Stimulated activated naive CD4-positive, alpha-beta T cell treated with Interleukin-2 at 50 U/mL for 16 hours (primary cell): ENCODE data around the gene ERCC2.
A peak's percentile ranks its signal among the peaks of the same experiment; 100 is the strongest.
"Not testable (repeated sequence)": the region's sequence is repeated elsewhere in the genome, so short reads cannot be mapped to it uniquely, and the experiment has no call there.

ENCODE experiments used
- DNase-seq: peaks from one replicate; lab custom pipeline; 2025; lab: John Stamatoyannopoulos, UW

Gene ERCC2

DNA sequence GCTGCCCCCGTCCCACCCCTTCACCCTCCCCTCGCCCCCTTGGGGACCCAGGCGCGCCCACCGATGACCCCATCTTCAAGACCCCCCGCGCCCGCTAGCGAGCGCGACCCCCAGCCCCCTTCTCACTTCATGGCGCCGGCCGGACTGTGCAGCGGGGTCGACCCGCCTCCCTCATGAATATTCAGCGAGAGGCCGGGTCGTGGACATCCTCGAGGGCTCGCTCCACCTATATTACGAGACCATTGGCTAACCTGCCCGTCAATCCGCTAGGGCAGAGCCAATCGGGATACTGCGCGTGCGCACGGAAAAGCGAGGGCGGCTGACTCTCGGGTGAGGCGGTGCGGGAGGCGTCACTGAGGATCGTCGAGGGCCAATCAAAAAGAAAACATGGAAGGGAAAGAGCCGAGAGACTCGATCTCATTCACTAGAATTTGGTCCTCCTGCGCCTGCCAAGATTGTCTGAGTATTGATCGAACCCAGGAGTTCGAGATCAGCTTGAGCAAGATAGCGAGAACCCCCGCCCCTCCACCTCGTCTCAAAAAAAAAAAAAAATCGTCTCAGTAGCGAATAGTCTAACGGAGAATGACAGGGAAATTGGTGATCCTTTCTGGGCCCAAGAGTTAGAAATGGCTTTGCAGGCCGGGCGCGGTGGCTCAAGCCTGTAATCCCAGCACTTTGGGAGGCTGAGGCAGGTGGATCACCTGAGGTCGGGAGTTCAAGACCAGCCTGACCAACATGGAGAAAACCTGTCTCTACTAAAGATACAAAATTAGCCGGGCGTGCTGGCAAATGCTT, at the start of gene ERCC2:
Gene ERCC2 (minus strand): TSS at position 164 of the 795 bp plus-strand sequence. CDS start 33 bp downstream, at position 131.
- DNase-seq = peak; percentile 99

DNA sequence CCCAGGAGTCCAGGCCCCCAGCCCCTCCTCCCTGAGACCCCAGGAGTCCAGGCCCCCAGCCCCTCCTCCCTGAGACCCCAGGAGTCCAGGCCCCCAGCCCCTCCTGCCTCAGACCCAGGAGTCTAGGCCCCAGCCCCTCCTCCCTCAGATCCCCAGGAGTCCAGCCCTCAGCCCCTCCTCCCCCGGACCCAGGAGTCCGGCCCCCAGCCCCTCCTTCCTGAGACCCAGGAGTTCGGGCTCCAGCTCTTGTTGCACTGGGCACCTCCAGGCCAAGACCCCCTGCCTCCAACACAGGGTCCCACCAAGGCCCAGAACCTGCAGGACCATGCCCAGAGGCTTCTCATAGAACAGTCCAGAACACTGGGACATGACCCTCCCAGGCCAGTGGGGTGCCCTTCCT, 49.5 kb upstream of the ERCC2 start:
- DNase-seq = no peak

DNA sequence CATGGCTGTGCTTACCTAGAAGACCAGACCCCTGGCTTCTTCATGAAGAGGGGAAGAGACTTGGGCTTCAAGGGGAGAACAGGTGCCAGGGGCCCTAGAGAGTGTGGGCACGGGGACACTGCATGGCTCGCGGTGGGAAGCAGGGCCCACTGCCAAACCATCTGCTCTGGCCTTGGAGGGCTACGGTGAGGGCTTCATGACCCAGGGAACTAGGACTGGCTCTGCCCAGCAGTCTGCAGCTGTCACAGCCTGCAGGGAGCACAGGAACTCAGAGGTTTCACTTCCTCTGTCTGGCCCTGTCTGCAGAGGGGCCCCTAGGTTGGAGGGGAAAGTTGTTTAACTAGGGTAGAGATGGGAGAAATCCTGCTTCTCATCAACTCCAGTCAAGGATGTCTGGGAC, 49.0 kb upstream of the ERCC2 start:
- no peak for DNase-seq

- DNase-seq = no peak
These were observed 48.4 kb upstream of the ERCC2 start for GRCh38 chr19:45418802-45419201.

DNA sequence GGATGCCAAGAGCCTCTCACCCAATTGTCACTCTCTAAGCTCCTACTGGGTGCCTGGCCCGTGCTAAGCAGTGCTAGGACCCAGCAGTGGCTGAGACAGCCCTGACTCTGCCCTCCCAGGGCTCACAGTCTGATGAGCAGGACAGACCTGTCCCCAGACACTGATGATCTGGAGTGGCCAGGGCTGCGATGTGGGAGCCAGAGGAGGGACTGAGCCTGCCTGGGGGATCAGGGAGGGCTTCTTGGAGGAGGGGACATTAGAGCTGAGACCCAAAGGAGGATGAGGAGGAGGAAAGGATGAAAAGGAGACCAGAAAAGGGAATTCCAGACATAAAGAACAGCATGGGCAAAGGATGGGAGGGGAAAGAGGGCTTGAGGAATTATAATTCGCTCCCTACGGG, 46.8 kb upstream of the ERCC2 start:
- no peak for DNase-seq

GRCh38 chr19:45414468-45414867, 44.1 kb upstream of the ERCC2 start:
- no peak for DNase-seq

GRCh38 chr19:45413497-45413896, 43.1 kb upstream of the ERCC2 start:
- DNase-seq = no peak

DNA sequence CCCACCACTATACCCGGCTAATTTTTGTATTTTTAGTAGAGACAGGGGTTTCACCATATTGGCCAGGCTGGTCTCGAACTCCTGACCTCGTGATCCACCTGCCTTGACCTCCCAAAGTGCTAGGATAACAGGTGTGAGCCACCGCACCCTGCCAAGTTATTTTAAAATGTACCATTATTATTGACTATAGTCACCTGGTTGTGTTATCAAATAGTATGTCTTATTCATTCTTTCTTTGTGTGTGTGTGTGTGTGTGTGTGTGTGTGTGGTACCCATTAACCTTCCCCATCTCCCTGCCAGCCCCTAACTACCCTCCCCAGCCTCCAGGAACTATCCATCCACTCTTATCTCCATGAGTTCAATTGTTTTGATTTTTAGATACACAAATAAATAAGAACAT, 40.0 kb upstream of the ERCC2 start:
- DNase-seq = not testable (repeated sequence)

- DNase-seq = no peak
These were observed 39.2 kb upstream of the ERCC2 start for GRCh38 chr19:45409557-45409920.

DNA sequence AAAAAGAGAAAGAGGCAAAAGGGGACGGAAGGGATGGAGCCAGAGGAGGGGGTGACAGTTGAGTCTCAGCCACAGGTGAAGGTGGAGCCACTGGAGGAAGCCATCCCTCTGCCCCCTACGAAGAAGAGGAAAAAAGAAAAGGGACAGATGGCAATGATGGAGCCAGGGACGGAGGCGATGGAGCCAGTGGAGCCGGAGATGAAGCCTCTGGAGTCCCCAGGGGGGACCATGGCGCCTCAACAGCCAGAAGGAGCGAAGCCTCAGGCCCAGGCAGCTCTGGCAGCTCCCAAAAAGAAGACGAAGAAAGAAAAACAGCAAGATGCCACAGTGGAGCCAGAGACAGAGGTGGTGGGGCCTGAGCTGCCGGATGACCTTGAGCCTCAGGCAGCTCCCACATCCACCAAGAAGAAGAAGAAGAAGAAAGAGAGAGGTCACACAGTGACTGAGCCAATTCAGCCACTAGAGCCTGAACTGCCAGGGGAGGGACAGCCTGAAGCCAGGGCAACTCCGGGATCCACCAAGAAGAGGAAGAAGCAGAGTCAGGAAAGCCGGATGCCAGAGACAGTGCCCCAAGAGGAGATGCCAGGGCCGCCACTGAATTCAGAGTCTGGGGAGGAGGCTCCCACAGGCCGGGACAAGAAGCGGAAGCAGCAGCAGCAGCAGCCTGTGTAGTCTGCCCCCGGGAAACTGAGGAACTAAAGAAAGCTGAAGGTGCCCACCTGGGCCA, 38.6 kb upstream of the ERCC2 start:
- DNase-seq = no peak

DNA sequence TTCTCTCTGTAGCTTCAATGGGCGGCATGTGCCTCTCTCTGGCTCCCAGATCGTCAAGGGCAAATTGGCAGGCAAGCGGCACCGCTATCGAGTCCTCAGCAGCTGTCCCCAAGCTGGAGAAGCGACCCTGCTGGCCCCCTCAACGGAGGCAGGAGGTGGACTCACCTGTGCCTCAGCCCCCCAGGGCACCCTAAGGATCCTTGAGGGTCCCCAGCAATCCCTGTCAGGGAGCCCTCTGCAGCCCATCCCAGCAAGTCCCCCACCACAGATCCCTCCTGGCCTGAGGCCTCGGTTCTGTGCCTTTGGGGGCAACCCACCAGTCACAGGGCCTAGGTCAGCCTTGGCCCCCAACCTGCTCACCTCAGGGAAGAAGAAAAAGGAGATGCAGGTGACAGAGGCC, 37.7 kb upstream of the ERCC2 start:
- DNase-seq = no peak

- not testable (repeated sequence) for DNase-seq
These were observed 37.2 kb upstream of the ERCC2 start for GRCh38 chr19:45407585-45407984.

GRCh38 chr19:45407091-45407375, 36.7 kb upstream of the ERCC2 start:
- no peak for DNase-seq

DNA sequence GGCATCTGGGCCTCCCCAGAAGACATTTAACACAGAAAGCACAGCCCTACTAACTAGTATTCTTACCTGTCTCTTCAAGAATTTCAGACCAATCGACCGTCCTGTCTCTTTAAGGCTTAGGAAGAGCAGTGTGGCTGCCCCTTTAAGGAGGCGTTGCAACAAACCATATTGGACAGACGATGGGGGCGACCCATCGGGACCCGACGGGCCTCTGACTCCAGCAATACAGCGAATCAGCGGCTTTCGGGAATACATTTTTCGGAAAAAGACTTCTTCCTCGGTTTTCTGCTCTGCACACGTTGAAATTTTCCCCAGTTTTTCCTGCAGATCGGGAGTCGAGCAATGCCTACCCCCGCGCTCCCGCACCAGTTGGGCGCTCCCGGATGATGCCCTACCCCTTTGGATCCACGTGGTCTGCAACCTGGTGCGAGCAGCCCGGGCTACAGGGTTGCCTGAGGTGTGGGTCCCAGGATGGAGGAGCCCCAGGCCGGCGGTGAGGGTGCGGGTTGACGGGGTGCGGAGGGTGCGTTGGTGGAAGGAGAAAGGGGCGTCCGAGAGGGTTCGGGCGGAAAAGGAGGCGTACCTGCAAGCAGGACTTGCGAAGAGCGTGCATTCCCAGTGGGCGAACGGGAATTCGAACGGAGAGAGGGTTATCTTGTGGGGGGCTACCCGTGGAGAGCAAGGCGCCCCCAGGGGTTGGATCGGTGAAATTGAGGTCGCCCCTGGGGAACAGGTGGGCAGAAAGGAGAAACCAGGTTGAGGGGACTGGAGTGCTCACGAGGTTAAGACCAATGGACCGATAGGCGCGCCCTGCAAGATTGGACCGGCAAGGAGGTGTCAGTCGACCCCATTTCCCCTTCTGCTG, 36.1 kb upstream of the ERCC2 start, which contains the start of gene POLR1G:
Gene POLR1G (plus strand): TSS at position 419 of the 865 bp plus-strand sequence. CDS start 53 bp downstream, at position 472.
- DNase-seq = peak; percentile 75

- peak; percentile 81 for DNase-seq
These were observed 35.3 kb upstream of the ERCC2 start for GRCh38 chr19:45405435-45406225.

DNA sequence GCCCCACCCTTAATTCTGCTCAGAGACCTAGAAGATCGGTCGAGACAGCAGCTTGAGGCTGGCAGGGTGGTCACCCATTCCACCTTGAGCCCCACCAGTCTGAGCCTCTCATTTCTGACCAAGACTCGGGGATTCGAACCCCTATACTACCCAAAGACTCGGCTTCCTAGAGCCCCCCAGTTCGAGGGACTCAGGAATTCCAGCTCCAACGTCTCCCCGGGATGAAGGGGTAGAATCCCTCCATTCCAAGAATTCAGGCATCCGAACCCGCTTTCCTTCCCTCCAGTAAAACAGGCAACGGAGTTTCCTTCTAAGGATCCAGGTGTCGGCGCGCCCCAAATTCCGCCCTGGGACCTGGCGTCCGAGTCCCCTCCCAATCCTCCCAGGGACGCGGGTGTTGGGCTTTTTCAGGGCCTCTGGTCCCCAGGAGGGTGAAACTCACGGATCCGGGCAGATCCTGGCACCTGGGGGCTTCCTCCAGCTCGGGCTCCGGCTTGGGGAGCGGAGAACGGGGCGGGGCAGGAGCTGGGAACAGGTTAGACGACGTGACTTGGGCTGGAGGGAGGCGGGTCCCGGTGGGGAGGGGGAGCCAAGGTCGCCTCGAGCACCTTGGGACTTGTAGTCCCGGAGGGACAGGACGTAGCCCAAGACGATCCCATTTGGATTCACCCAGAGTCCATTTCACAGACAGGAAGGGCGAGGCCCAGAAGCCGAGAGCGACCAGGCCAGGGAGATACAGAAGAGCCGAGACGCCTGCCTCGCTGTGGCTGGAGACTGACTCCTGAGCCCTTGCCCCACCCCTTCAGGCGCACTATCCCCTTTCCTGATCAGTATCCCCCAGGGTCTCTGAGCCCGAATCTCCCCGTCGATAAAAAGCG, 34.4 kb upstream of the ERCC2 start, which contains the start of gene PPP1R13L:
Gene PPP1R13L (minus strand): TSS at position 513 of the 878 bp plus-strand sequence. CDS start 6,751 bp downstream, outside the sequence.
- peak; percentile 47 for DNase-seq

DNA sequence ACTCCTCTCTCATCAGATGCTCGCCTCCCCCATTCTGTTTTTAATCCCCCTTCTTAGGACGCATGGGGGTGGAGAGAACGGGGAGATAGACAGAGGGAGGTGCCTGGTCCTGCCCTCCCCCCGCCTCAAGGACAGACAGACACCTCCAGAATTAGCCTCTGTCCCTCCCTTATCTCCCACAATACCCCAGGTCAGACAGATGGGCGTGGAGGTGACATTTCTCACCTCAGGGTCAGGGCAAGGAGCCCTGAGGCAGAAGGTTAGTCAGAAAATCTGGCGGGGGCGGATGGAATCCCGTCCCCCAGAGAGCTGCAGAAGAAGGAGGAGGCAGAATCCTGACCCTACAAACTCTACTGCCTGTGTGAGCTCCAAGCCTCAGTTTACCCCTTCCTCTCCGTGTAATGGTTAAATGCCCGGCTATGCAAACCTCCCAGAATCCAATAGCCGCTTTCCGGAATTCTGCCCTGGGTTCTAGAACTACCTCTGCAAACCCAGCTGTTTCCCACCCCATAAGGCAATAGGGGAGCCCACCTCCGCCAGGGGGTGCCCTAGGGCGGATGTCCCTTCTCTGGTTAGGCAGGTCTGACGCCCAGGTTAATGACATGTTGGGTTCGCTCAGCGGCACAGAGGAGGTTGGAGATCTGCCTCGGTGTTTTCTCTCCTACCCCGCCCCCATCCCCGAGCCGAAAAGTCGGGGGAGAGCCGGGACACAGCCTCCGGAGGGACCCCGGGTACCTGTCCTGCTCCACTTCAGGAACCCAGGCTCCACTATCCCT, 33.6 kb upstream of the ERCC2 start:
- DNase-seq = peak; percentile 40

DNA sequence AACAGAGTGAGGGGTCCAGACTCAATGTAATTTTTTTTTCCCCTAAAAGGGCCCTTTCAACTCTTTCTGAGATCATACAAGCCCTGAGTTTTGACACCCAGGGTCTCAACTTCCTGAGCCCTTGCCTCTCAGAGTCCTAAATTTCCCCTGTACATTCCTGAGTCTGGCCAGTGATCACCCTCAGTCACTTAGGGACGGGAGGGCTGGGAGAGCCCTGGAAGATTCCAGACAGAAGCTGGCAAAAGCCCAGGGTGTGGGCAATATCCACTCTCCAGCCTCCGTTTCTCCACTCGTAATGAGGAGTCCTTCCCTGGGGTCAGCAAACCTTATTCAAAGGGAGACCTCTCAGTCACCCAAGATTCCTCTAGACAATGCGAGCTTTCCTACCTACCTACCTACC, 32.9 kb upstream of the ERCC2 start:
- no peak for DNase-seq

GRCh38 chr19:45402298-45403061, 32.1 kb upstream of the ERCC2 start:
- peak; percentile 6 for DNase-seq
